ENCODE measurements around the gene AURKAIP1. TPM values are rescaled to one million over a fixed set of nuclear protein-coding genes. Genes with fewer than 3 reads are reported as not detected.

The AURKAIP1 gene
- total and polyA plus RNA-seq, 2 of the 13 experiments (the other 11 are each of a cell fraction or from before 2014, with no cell fraction given): 69.5 to 175 TPM

GRCh38 chr1:1400576-1401456 is 25.8 kb upstream of the AURKAIP1 start (continued):
- TF ChIP-seq CENPT (CRISPR knock-in tag; IDR thresholded peaks at IDR 0.05; ENCODE audit: low read depth): peak; percentile 55; the same call in 1 of the 2 replicates
- TF ChIP-seq ZNF850 (CRISPR knock-in tag; conservative IDR thresholded peaks at IDR 0.05): no peak
- no peak for TF ChIP-seq GABPA (IDR thresholded peaks at IDR 0.05; ENCODE audit: low read depth, low read length)
- TF ChIP-seq GABPA (CRISPR knock-in tag; IDR thresholded peaks at IDR 0.05; ENCODE audit: low read depth): peak; percentile 81
- TF ChIP-seq RAD21 (CRISPR knock-in tag; IDR thresholded peaks at IDR 0.05): peak; percentile 36; the same call in 1 of the 2 replicates
- peak; percentile 55; the same call in 1 of the 2 replicates for TF ChIP-seq ZNF652 (CRISPR knock-in tag; IDR thresholded peaks at IDR 0.05; ENCODE audit: borderline replicate concordance, low read depth)
- TF ChIP-seq ZNF530 (CRISPR knock-in tag; IDR thresholded peaks at IDR 0.05; ENCODE audit: low read depth): no peak
- TF ChIP-seq GZF1 (CRISPR knock-in tag; IDR thresholded peaks at IDR 0.05): peak; percentile 75
- no peak for TF ChIP-seq ATRX (CRISPR knock-in tag; IDR thresholded peaks at IDR 0.05; ENCODE audit: borderline replicate concordance)
- peak; percentile 100 for TF ChIP-seq RARA (CRISPR knock-in tag; IDR thresholded peaks at IDR 0.05)
- TF ChIP-seq MATR3 (CRISPR knock-in tag; IDR thresholded peaks at IDR 0.05): no peak
- peak; percentile 83; the same call in 1 of the 2 replicates for TF ChIP-seq PRDM10 (CRISPR knock-in tag; IDR thresholded peaks at IDR 0.05; ENCODE audit: low read depth)
- TF ChIP-seq IKZF5 (CRISPR knock-in tag; IDR thresholded peaks at IDR 0.05): peak; percentile 97
- peak; percentile 94 for TF ChIP-seq TBL1XR1 (IDR thresholded peaks at IDR 0.05; ENCODE audit: borderline replicate concordance, low read length, partially characterized antibody)
- peak; percentile 78 for TF ChIP-seq SIX4 (CRISPR knock-in tag; IDR thresholded peaks at IDR 0.05)
- peak; percentile 66; the same call in 1 of the 2 replicates for TF ChIP-seq FIP1L1 (IDR thresholded peaks at IDR 0.05; ENCODE audit: borderline replicate concordance, insufficient read depth, low read depth, low read length)
- TF ChIP-seq ZNF710 (CRISPR knock-in tag; IDR thresholded peaks at IDR 0.05; ENCODE audit: borderline replicate concordance): peak; percentile 89; the same call in 1 of the 2 replicates
- no peak for TF ChIP-seq PCBP2 (optimal IDR thresholded peaks at IDR 0.05; ENCODE audit: low read depth, low read length, poor library complexity, severe bottlenecking)
- no peak for TF ChIP-seq ELF4 (CRISPR knock-in tag; IDR thresholded peaks at IDR 0.05; ENCODE audit: borderline replicate concordance)
- peak; percentile 38 for TF ChIP-seq NFYB (CRISPR knock-in tag; IDR thresholded peaks at IDR 0.05)
- TF ChIP-seq CEBPB (IDR thresholded peaks at IDR 0.05; ENCODE audit: borderline replicate concordance, low read depth, low read length): no peak
- TF ChIP-seq ZNF337 (CRISPR knock-in tag; IDR thresholded peaks at IDR 0.05; ENCODE audit: borderline replicate concordance, low read depth): no peak
